GM19025 (cell line): Measurements from ENCODE around the gene SMIM35.
A peak's percentile ranks its signal among the peaks of the same experiment; 100 is the strongest.
"Not testable (repeated sequence)": the region's sequence is repeated elsewhere in the genome, so short reads cannot be mapped to it uniquely, and the experiment has no call there.

Experiments
- ATAC-seq: cut with Tn5 transposase; IDR thresholded peaks from one replicate; pipeline ENCODE4 v1.9.1; 2021; ENCODE audit warnings: mild to moderate bottlenecking, low read depth, moderate library complexity; ENCODE audit not compliant: unreplicated experiment

SMIM35 gene

GRCh38 chr11:117993988-117994745, 92.6 kb downstream of the SMIM35 start:
- no peak for ATAC-seq

GRCh38 chr11:117992620-117993019, 94.1 kb downstream of the SMIM35 start:
- no peak for ATAC-seq

- ATAC-seq: no peak
These were observed 94.6 kb downstream of the SMIM35 start for GRCh38 chr11:117992136-117992535.

- ATAC-seq: no peak
These were observed 97.2 kb downstream of the SMIM35 start for GRCh38 chr11:117989351-117990102.

GRCh38 chr11:117986981-117987574, 99.7 kb downstream of the SMIM35 start:
- ATAC-seq: peak; percentile 34

DNA sequence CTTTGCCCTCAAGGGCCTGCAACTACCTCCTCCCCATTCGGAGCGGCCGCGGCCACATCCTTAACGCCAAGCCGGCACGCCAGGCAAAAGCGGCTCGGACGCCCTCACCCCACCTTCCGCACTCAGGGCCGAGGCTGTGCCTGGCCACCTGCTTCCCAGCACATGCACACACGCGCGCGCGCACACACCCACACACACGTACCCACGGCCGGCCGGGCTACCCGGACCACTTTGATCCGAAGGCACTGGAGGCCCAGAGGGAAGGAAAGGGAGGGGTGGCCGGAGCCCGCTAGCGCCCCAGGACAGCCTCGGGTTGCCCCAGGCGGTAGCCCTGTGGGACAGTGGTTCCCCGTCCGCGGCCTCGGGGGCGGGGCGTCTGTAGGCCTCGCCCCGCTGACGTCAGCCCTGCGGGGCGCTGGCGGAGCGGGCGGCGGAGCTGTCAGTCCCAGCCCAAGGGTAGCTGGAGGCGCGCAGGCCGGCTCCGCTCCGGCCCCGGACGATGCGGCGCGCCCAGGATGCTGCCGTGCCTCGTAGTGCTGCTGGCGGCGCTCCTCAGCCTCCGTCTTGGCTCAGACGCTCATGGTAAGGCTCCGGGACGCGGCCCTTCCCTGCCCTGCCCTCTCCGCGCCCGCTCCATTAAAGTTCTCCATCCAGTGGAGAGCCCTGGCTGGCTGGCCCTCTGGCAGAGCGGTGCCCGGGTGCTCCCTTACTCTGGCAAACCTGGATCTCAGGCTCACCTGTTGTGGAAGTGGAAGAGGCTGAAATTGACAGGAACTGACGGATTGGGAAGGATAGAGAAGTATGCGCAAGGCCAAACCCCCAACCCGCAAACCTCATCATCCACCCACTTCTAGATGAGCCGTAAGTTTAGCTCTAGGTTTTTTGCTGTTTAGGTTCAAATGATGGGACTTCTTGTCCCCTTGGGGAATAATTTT, 100.5 kb downstream of the SMIM35 start, which contains the start of gene IL10RA:
Gene IL10RA (plus strand): TSS at position 442 of the 935 bp plus-strand sequence. CDS start 74 bp downstream, at position 516.
- ATAC-seq: peak; percentile 92

- no peak for ATAC-seq
These were observed 102.3 kb downstream of the SMIM35 start for GRCh38 chr11:117984476-117984875.

DNA sequence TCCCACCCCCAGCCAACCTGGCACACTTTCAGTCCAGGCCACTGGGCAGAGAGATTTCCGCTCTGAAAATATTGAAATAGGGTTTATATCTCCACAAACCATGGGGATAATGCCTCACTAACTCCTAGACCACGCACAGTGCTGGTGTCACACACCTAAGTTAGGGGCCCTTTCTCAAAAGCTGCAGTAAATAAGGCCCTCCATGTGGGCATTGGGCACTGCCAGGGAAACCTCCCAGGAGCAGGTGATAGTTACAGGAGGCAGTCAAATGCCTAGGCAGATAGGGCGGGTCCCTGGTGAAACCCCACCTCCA, 103.6 kb downstream of the SMIM35 start:
- no peak for ATAC-seq

DNA sequence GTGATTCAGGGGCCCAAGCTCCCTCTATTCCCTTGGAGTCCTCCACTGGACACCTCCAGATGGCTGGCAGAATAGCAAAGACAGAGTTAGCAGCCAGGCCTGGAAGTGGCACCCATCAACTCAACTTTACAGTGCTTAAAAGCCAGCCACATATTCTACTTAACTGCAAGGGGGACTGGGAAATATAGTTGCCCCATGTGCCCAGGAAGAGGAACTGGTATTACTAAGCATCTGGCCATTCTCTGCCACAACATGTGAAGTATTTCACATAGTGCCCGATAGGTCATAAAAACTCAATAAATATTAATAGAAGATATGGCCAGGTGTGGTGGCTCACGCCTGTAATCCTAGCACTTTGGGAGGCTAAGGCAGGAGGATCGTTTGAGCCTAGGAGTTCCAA, 106.0 kb downstream of the SMIM35 start:
- ATAC-seq: no peak

GRCh38 chr11:117980280-117980679, 106.5 kb downstream of the SMIM35 start:
- ATAC-seq: no peak

DNA sequence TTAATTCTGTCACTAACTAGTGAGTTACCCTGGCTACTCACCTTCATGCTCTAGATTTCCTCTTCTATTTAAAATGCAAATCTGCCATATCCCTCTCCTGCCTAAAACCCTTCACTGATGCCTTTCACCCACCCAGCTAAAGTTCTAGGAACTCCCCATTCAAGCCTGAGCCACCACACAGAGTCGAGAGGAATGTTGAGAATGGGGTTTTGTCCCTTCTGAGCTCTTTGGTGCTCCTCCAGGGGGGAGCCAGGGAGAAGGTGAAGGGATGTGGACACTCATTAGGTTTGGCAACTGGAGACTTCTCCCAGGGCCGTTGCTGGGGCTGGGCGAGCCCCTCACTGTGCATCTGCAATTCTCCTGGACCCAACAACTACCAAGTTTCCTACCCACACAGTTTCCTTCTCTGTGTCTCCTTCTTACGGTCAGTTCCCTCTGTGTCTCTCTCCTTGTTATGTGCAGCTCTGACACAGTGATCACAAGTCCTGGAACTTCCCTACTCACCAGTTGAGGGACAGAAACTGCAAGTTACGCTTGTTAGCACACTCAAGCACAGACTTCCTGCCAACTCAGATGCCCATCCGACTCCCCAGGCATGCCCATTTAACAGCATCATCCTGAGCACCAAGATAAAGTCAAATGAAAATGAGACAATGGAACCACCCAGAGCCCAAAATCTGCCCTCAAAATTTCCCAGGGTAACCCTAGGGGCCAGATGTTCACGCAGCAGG, 107.1 kb downstream of the SMIM35 start:
- peak; percentile 78 for ATAC-seq

- no peak for ATAC-seq
These were observed 107.8 kb downstream of the SMIM35 start for GRCh38 chr11:117978991-117979390.

DNA sequence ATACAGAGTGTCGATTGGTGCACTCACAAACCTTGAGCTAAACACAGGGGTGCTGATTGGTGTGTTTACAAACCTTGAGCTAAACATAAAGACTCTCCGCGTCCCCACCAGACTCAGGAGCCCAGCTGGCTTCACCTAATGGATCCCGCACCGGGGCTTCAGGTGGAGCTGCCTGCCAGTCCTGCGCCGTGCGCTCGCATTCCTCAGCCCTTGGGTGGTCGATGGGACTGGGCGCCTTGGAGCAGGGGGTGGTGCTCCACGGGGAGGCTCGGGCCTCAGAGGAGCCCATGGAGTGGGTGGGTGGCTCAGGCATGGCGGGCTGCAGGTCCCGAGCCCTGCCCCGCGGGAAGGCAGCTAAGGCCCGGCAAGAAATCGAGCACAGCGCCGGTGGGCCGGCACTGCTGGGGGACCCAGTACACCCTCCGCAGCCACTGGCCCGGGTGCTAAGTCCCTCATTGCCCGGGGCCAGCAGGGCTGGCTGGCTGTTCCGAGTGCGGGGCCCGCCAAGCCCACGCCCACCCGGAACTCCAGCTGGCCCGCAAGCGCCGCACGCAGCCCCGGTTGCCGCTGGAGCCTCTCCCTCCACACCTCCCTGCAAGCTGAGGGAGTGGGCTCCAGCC, 108.4 kb downstream of the SMIM35 start:
- not testable (repeated sequence) for ATAC-seq

- not testable (repeated sequence) for ATAC-seq
These were observed 109.0 kb downstream of the SMIM35 start for GRCh38 chr11:117977612-117978264.

GRCh38 chr11:117977029-117977428, 109.7 kb downstream of the SMIM35 start:
- no peak for ATAC-seq

- ATAC-seq: no peak
These were observed 110.3 kb downstream of the SMIM35 start for GRCh38 chr11:117976445-117976844.

GRCh38 chr11:117973503-117973860, 113.3 kb downstream of the SMIM35 start:
- no peak for ATAC-seq

GRCh38 chr11:117972629-117973502, 113.9 kb downstream of the SMIM35 start:
- ATAC-seq: no peak
